Measurements from ENCODE around the gene PCGF2. TPM values are rescaled to one million over a fixed set of nuclear protein-coding genes. Genes with fewer than 3 reads are reported as not detected.

Gene PCGF2
- total and polyA plus RNA-seq, 9 of the 15 experiments (the other 6 are each of a cell fraction or from before 2014, with no cell fraction given): 1.3 to 33.4 (median 7.0) TPM

GRCh38 chr17:38703742-38704605, 44.2 kb downstream of the PCGF2 start:
- peak overlapping the region; percentile 86 for H3K4me3 ChIP-seq
- peaks cover 26 to 71% of the 10 kb centered on the region in 2 experiments for H3K4me1 ChIP-seq (replicated peaks in 1 of 2; ENCODE audit: control insufficient read depth in 2 of 2, insufficient read depth in 2 of 2, low read length in 2 of 2)
- peak overlapping the region; percentile 96 for H3K27ac ChIP-seq (ENCODE audit: extremely low read depth, low read depth, low read length)
- WGBS (ENCODE audit: insufficient coverage, low coverage, missing lambda C conversion rate): 2% methylated on average over 41 of the region's 50 CpGs
- intact Hi-C loops (cut with micrococcal nuclease) (loop anchor here (1.0 to 5.0 kb wide), 2 partner anchors 27 to 48 kb away; partner anchors contain the start of gene PSMB3), in situ Hi-C loops (cut with MboI) (no loop called here)
- peak overlapping the region; percentile 83 for H3K4me2 ChIP-seq (ENCODE audit: insufficient read depth, low read length)
- ChIA-PET POLR2A (interaction anchor here (0.5 to 3.7 kb wide), 8 partner anchors 12 to 81 kb away, joined by 3 to 26 read pairs (median 5); no protein-coding TSS in a partner anchor), CTCF (ENCODE audit: low intra/inter-chr PET ratio) (interaction anchor here (0.6 kb wide), 1 partner anchor 212 kb away, joined by 3 read pairs; no protein-coding TSS in a partner anchor)
- no TSS peak for BruUV-seq (replicated peaks)
- ATAC-seq (peak; percentile 64), DNase-seq (ENCODE audit: extremely low read depth in 1 of 4, low spot score in 3 of 4) (peak; percentile 85 to 94 (median 87)), FAIRE-seq (no peak)
- H3K9me1 ChIP-seq (ENCODE audit: control insufficient read depth, insufficient read depth, low read length): no peaks in the 10 kb centered on the region
- H3K36me3 ChIP-seq (ENCODE audit: control insufficient read depth, insufficient read depth, low read length): peaks cover 18% of the 10 kb centered on the region; the same call in 2 of the 3 replicates
- peak overlapping the region; percentile 95 to 99 for H3K9ac ChIP-seq (ENCODE audit: insufficient read depth in 1 of 2, low read depth in 2 of 2, low read length in 2 of 2)
- H4K20me1 ChIP-seq (replicated peaks; ENCODE audit: control insufficient read depth, insufficient read depth, low read length): no peaks in the 10 kb centered on the region
- peaks cover 53% of the 10 kb centered on the region for H3K79me2 ChIP-seq (ENCODE audit: control insufficient read depth, insufficient read depth, low read length)
- no peaks in the 10 kb centered on the region for H3K27me3 ChIP-seq (ENCODE audit: control insufficient read depth in 2 of 2, insufficient read depth in 2 of 2, low read length in 2 of 2)
- no peaks in the 10 kb centered on the region for H3K9me3 ChIP-seq (replicated peaks; ENCODE audit: control insufficient read depth, insufficient read depth, low read depth, low read length)
- H2AFZ ChIP-seq (ENCODE audit: low read depth, low read length): peak overlapping the region; percentile 13
- 0 out of 2 replicates have a peak, but pooled peaks have one; percentile 18 for TF ChIP-seq HCFC1 (IDR thresholded peaks at IDR 0.05; ENCODE audit: low read depth, low read length)
- peak; percentile 76 for TF ChIP-seq MGA (IDR thresholded peaks at IDR 0.05)
- TF ChIP-seq CCNT2 (IDR thresholded peaks at IDR 0.05; ENCODE audit: borderline replicate concordance, extremely low read depth, insufficient read length, low read depth, low read length): peak; percentile 49
- TF ChIP-seq ZNF766 (CRISPR knock-in tag; conservative IDR thresholded peaks at IDR 0.05): no peak
- TF ChIP-seq POLR2G (IDR thresholded peaks at IDR 0.05; ENCODE audit: low read depth, low read length): peak; percentile 79

All from K562 (cell line).